Hepatocyte (in vitro differentiated cells): ENCODE measurements around the gene KAZALD1.

Experiments
- CTCF ChIP-seq: fragments of 200-600 bp; sonication (generic); IDR thresholded peaks from 2 replicates; pipeline ENCODE4 v1.5.1; 2016; ENCODE audit warnings: antibody characterized with exemption, mild to moderate bottlenecking; ENCODE audit not compliant: poor library complexity
- EZH2 ChIP-seq: fragments of 200-600 bp; sonication (generic); IDR thresholded peaks from 2 replicates; pipeline ENCODE4 v1.6.1; 2016; ENCODE audit warnings: antibody characterized with exemption, mild to moderate bottlenecking, borderline replicate concordance

GRCh38 chr10:101089520-101090299 lies 27.9 kb downstream of the KAZALD1 start:
- no peak for TF ChIP-seq CTCF
- no peak for TF ChIP-seq EZH2
